H1 (cell line): ENCODE data around the gene OLFM1.

ENCODE experiments used
- CEBPB ChIP-seq: IDR thresholded peaks from 2 replicates; pipeline ENCODE4 v1.6.1; 2012; ENCODE audit warnings: low read depth, low read length
- CTCF ChIP-seq, 3 experiments: IDR thresholded peaks; 1 replicate in 2 of 3; 2 replicates in 1 of 3; pipeline versions ENCODE4 v1.5.1 to v1.6.1; 2011; ENCODE audit warnings: low read length in 3 of 3, mild to moderate bottlenecking in 3 of 3, inconsistent platforms in 2 of 3, low read depth in 1 of 3, moderate library complexity in 1 of 3; ENCODE audit not compliant: insufficient read depth in 1 of 3; ENCODE audit errors: control extremely low read depth in 1 of 3
- EP300 ChIP-seq, 2 experiments: IDR thresholded peaks; 1 replicate in 1 of 2; 2 replicates in 1 of 2; pipeline ENCODE4 v1.6.1; 2011 to 2012; ENCODE audit warnings: low read depth in 2 of 2, low read length in 2 of 2, mild to moderate bottlenecking in 2 of 2, borderline replicate concordance in 1 of 2, inconsistent platforms in 1 of 2, moderate library complexity in 1 of 2
- HDAC6 ChIP-seq: IDR thresholded peaks from one replicate; pipeline ENCODE4 v1.7.1; 2012; ENCODE audit warnings: low read depth, mild to moderate bottlenecking, inconsistent platforms, low read length, moderate library complexity
- KDM1A ChIP-seq: fragments of 200-600, 300-600 bp; sonication (generic); IDR thresholded peaks from 2 replicates; pipeline ENCODE4 v1.7.1; 2016; ENCODE audit warnings: mild to moderate bottlenecking, low read length, borderline replicate concordance
- POLR2A ChIP-seq, 2 experiments: IDR thresholded peaks; 1 replicate in 1 of 2; 2 replicates in 1 of 2; pipeline ENCODE4 v1.6.1; 2011; ENCODE audit warnings: low read depth in 2 of 2, low read length in 2 of 2, mild to moderate bottlenecking in 2 of 2; ENCODE audit errors: control extremely low read depth in 1 of 2
- SIN3A ChIP-seq, 2 experiments: IDR thresholded peaks in 1 of 2; conservative IDR thresholded peaks in 1 of 2; 2 replicates each; pipeline ENCODE4 v1.6.1; 2011 to 2012; ENCODE audit warnings: low read length in 2 of 2, improper control_type of control experiment in 1 of 2, low read depth in 1 of 2, mild to moderate bottlenecking in 1 of 2
- USF2 ChIP-seq: IDR thresholded peaks from 2 replicates; pipeline ENCODE4 v1.6.1; 2011; ENCODE audit warnings: low read length, improper control_type of control experiment

GRCh38 chr9:135151757-135152613, 64.5 kb downstream of the OLFM1 start:
- TF ChIP-seq CTCF (IDR thresholded peaks at IDR 0.05; ENCODE audit: control extremely low read depth in 1 of 3, insufficient read depth in 1 of 3, low read depth in 1 of 3, low read length in 3 of 3), result no peak
- TF ChIP-seq USF2, result no peak
- no peak for TF ChIP-seq SIN3A (conservative IDR thresholded peaks at IDR 0.05 in 1 of 2, IDR thresholded peaks at IDR 0.05 in 1 of 2; ENCODE audit: low read depth in 1 of 2, low read length in 2 of 2)
- no peak for TF ChIP-seq POLR2A (IDR thresholded peaks at IDR 0.05; ENCODE audit: control extremely low read depth in 1 of 2, low read depth in 2 of 2, low read length in 2 of 2)
- TF ChIP-seq HDAC6, result no peak
- TF ChIP-seq EP300 (IDR thresholded peaks at IDR 0.05; ENCODE audit: borderline replicate concordance in 1 of 2, low read depth in 2 of 2, low read length in 2 of 2), result no peak
- TF ChIP-seq CEBPB, result no peak
- no peak for TF ChIP-seq KDM1A
